B cell (primary cell): ENCODE data around the gene AATK. TPM values are rescaled to one million over a fixed set of nuclear protein-coding genes. Genes with fewer than 3 reads are reported as not detected.

Experiments used
- ATAC-seq: fragments of 200-7000 bp; cut with Tn5 transposase; one replicate; pipeline ENCODE4 v1.10.0; 2021; ENCODE audit warnings: low read depth, mild to moderate bottlenecking, moderate number of reproducible peaks, moderate library complexity
- CTCF ChIA-PET: fragments of 350-600 bp; sonication (Branson Sonifier 250); formaldehyde crosslinking; loops from one replicate; lab custom pipeline; 2021; ENCODE audit warnings: antibody characterized with exemption, inconsistent platforms; lab: Charles Lee
- POLR2A ChIA-PET: fragments of 350-600 bp; sonication (Branson Sonifier 250); formaldehyde crosslinking; loops from one replicate; lab custom pipeline; 2021; ENCODE audit warnings: antibody characterized with exemption; lab: Charles Lee
- DNase-seq: peaks from one replicate; pipeline ENCODE4 v3.0.0; 2013
- H2AFZ ChIP-seq: 2 replicates; pipeline ENCODE4 v1.6.1; 2012; ENCODE audit warnings: mild to moderate bottlenecking, low read depth, low read length; ENCODE audit not compliant: insufficient read depth, poor library complexity, severe bottlenecking
- H3K27ac ChIP-seq, 2 donors: 1 replicate in 1 of 2; 2 replicates in 1 of 2; pipeline ENCODE4 v1.5.1; 2012 to 2013; ENCODE audit warnings: low read length in 2 of 2, mild to moderate bottlenecking in 2 of 2, moderate library complexity in 1 of 2
- H3K27me3 ChIP-seq, 4 experiments: fragments of 200-600 bp in 1 of 4; sonication (generic) in 1 of 4; replicated peaks in 1 of 4; 1 replicate in 2 of 4; 2 replicates in 2 of 4; pipeline versions ENCODE4 v1.6.1 to v1.7.0; 2013 to 2016; ENCODE audit warnings: low read length in 3 of 4, mild to moderate bottlenecking in 2 of 4, mixed read lengths in 1 of 4, moderate library complexity in 1 of 4; ENCODE audit not compliant: insufficient read depth in 4 of 4, control insufficient read depth in 3 of 4; ENCODE audit errors: control extremely low read depth in 1 of 4
- H3K36me3 ChIP-seq, 2 experiments: replicated peaks in 1 of 2; 1 replicate in 1 of 2; 2 replicates in 1 of 2; pipeline versions ENCODE4 v1.6.1 to v1.7.1; 2013; ENCODE audit warnings: low read length in 1 of 2; ENCODE audit not compliant: insufficient read depth in 2 of 2, control insufficient read depth in 1 of 2; ENCODE audit errors: control extremely low read depth in 1 of 2, extremely low read depth in 1 of 2
- H3K4me1 ChIP-seq, 2 donors: fragments of 200-600 bp in 1 of 2; sonication (generic) in 1 of 2; 1 replicate in 1 of 2; 2 replicates in 1 of 2; pipeline versions ENCODE4 v1.5.1 to v1.6.1; 2013 to 2017; ENCODE audit warnings: low read length in 2 of 2; ENCODE audit not compliant: control insufficient read depth in 2 of 2, insufficient read depth in 2 of 2
- H3K4me2 ChIP-seq: replicated peaks from 2 replicates; pipeline ENCODE3; 2012; ENCODE audit warnings: mild to moderate bottlenecking, low read depth, low read length; ENCODE audit not compliant: poor library complexity, severe bottlenecking
- H3K4me3 ChIP-seq, 5 experiments: fragments of 200-600 bp in 1 of 5; sonication (generic) in 1 of 5; 1 replicate in 3 of 5; 2 replicates in 2 of 5; pipeline versions ENCODE4 v1.5.1 to v1.7.0; 2011 to 2016; ENCODE audit warnings: low read length in 4 of 5, mild to moderate bottlenecking in 4 of 5, low read depth in 2 of 5, control low read depth in 1 of 5, moderate library complexity in 1 of 5; ENCODE audit not compliant: insufficient read depth in 1 of 5; ENCODE audit errors: control extremely low read depth in 1 of 5, extremely low read depth in 1 of 5
- H3K79me2 ChIP-seq: fragments of 200-600 bp; sonication (generic); one replicate; pipeline ENCODE4 v1.6.0; 2016; ENCODE audit warnings: low read length; ENCODE audit not compliant: control insufficient read depth, insufficient read depth
- H3K9ac ChIP-seq: fragments of 200-600 bp; sonication (generic); 2 replicates; pipeline ENCODE4 v1.6.1; 2017; ENCODE audit warnings: mild to moderate bottlenecking, low read length, moderate library complexity
- H3K9me3 ChIP-seq, 3 donors: one replicate each; pipeline versions ENCODE4 v1.6.1 to v1.7.1; 2013; ENCODE audit warnings: low read length in 2 of 3; ENCODE audit not compliant: control insufficient read depth in 2 of 3, insufficient read depth in 1 of 3; ENCODE audit errors: control extremely low read depth in 1 of 3
- H4K20me1 ChIP-seq: 2 replicates; pipeline ENCODE4 v1.6.0; 2012; ENCODE audit warnings: mild to moderate bottlenecking, low read length; ENCODE audit not compliant: insufficient read depth, control insufficient read depth, poor library complexity, severe bottlenecking
- H3K27ac Mint-ChIP-seq: one replicate; pipeline ENCODE4 v1.8.0; 2021; ENCODE audit warnings: mixed read lengths
- H3K27me3 Mint-ChIP-seq: one replicate; pipeline ENCODE4 v1.8.0; 2021; ENCODE audit warnings: mixed read lengths
- H3K4me1 Mint-ChIP-seq: one replicate; pipeline ENCODE4 v1.8.0; 2021; ENCODE audit warnings: mixed read lengths
- H3K4me3 Mint-ChIP-seq: one replicate; pipeline ENCODE4 v1.8.0; 2021; ENCODE audit warnings: mixed read lengths
- H3K9me3 Mint-ChIP-seq: one replicate; pipeline ENCODE4 v1.8.0; 2022; ENCODE audit warnings: mixed read lengths; ENCODE audit not compliant: insufficient read depth
- CTCF ChIP-seq: fragments of 200-600 bp; IDR thresholded peaks from one replicate; pipeline ENCODE4 v1.8.0; 2022; ENCODE audit warnings: antibody characterized with exemption, mild to moderate bottlenecking
- EZH2 ChIP-seq: IDR thresholded peaks from 2 replicates; pipeline ENCODE4 v1.6.1; 2012; ENCODE audit warnings: borderline replicate concordance, low read depth, mild to moderate bottlenecking, moderate library complexity, low read length; ENCODE audit not compliant: insufficient read depth, poor library complexity, severe bottlenecking
- WGBS: methylation state at CpG from one replicate; pipeline ENCODE4 v1.1.5; 2013; ENCODE audit warnings: missing lambda C conversion rate; ENCODE audit not compliant: insufficient coverage; 5-methylcytosine and 5-hydroxymethylcytosine counted together
- intact Hi-C: fragments of 100-400 bp; cut with micrococcal nuclease; formaldehyde crosslinking; loops from one replicate; pipeline ENCODE4 v1.10.0; 2022
- polyA plus RNA-seq: library from polyadenylated mRNA; depleted of rRNA; stranded (reverse); fragments of >200 nt; gene quantifications from 2 replicates; pipeline ENCODE4 v1.2.3, GENCODE V29; 2012
- total RNA-seq, 2 donors: library from RNA; stranded (reverse); fragments of 120-200 nt in 1 of 2; gene quantifications; 1 replicate in 1 of 2; 2 replicates in 1 of 2; pipeline versions ENCODE4 v1.2.3 to v1.2.4, GENCODE V29; 2013 to 2022

AATK gene
- total and polyA plus RNA-seq, 2 donors (not counting 1 experiment from before 2014, with no cell fraction given), result 0.21 to 1.7 TPM

DNA sequence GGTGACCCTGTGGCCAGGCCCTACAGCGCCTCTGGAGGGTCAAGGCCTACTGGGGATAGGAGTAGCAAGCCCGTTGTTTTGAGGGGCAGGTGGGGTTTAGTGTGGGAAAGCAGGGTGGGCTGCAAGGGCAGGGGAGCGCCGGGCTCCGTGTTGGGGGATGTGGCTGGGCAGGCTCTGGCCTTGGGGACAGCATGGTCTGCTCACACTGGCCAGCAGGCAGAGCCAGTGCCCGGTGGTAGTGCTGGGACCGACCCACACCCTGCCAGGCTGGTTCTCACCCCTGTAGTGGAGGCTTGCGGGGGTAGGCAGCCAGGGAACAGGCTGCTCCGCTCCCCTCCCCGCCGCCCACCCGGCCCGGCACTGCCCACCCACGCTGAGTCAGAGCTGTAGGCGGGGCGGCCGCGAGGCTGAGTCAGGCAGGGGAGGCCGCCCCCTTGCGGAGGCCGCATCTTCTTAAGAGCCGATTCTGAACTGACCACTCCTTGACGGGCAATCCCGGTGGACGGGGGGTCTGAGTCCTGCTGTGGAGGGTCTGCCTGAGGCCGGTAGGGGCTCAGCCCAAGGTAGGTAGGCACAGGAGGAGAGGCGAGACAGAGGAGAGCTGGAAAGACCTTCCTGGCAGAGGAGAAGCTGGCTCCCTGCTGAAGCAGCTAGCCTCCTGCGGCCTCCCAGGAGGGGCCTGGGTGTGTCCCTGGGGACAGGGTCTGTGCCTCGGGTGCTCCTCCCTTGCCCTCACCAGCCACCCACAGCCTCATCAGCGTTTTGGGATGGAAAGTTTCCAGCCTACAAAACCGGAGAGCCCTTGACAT, 68.7 kb downstream of the AATK start:
- no peak overlapping the region for H3K27ac ChIP-seq
- H3K79me2 ChIP-seq, result no peaks in the 10 kb centered on the region
- WGBS, result 41% methylated on average over 30 of the region's 31 CpGs
- no peak for DNase-seq
- CTCF ChIA-PET, result interaction anchor here (1.0 to 2.6 kb wide), 3 partner anchors 74 to 670 kb away, joined by 3 to 11 read pairs (median 4); no protein-coding TSS in a partner anchor
- Mint-ChIP-seq H3K27me3 (peaks cover 11% of the 10 kb centered on the region), H3K9me3 (no peaks in the 10 kb centered on the region), H3K4me1 (no peaks in the 10 kb centered on the region), H3K4me3 (no peak overlapping the region), H3K27ac (no peak overlapping the region)
- intact Hi-C loops, result no loop called here
- H3K27me3 ChIP-seq, result peaks cover 0 to 20% (median 2%) of the 10 kb centered on the region in 4 experiments
- ATAC-seq, result no peak
- H3K36me3 ChIP-seq, result no peaks in the 10 kb centered on the region
- no peak overlapping the region for H2AFZ ChIP-seq
- no peak overlapping the region for H3K4me2 ChIP-seq
- H3K9me3 ChIP-seq, result no peaks in the 10 kb centered on the region
- H3K4me3 ChIP-seq, result no peak overlapping the region
- no peak for TF ChIP-seq CTCF
- no peak for TF ChIP-seq EZH2
- POLR2A ChIA-PET, result no interaction called here
- H4K20me1 ChIP-seq, result no peaks in the 10 kb centered on the region
- H3K9ac ChIP-seq, result no peak overlapping the region
- peaks cover 0 to 7% of the 10 kb centered on the region in 2 donors for H3K4me1 ChIP-seq

DNA sequence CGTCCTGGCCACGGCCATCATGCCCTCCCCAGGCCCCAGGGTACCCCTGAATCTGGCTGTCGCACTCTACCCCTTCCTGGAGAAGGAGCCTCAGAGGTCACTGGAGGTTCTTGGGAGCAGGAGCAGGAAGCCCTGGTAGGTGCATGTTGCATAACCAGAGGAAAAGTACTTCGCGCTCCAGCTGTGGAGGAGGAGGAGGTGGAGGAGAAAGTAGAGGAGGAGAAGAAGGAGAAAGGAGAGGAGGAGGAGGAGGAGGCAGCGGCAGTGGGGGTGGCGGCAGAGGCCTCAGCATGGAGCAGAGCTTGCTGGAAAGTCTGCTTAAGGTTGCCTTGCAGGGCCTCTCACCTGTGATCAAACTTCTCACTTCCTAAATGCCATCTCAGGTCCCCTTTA, 69.3 kb downstream of the AATK start:
- Mint-ChIP-seq H3K4me1 (no peaks in the 10 kb centered on the region), H3K27ac (no peak overlapping the region), H3K4me3 (no peak overlapping the region), H3K27me3 (peaks cover 11% of the 10 kb centered on the region), H3K9me3 (no peaks in the 10 kb centered on the region)
- H3K79me2 ChIP-seq, result no peaks in the 10 kb centered on the region
- POLR2A ChIA-PET, result no interaction called here
- no peak overlapping the region for H3K4me2 ChIP-seq
- DNase-seq (no peak), ATAC-seq (no peak)
- H3K9me3 ChIP-seq, result no peaks in the 10 kb centered on the region
- H3K9ac ChIP-seq, result no peak overlapping the region
- no peak overlapping the region for H3K4me3 ChIP-seq
- peaks cover 0 to 4% of the 10 kb centered on the region in 2 donors for H3K4me1 ChIP-seq
- H3K36me3 ChIP-seq, result no peaks in the 10 kb centered on the region
- H2AFZ ChIP-seq, result no peak overlapping the region
- H3K27me3 ChIP-seq, result peaks cover 0 to 20% (median 2%) of the 10 kb centered on the region in 4 experiments
- no peaks in the 10 kb centered on the region for H4K20me1 ChIP-seq
- intact Hi-C loops, result no loop called here
- no peak overlapping the region for H3K27ac ChIP-seq
- TF ChIP-seq CTCF (no peak), EZH2 (no peak)
- 92% methylated on average over 6 of the region's 7 CpGs for WGBS
- CTCF ChIA-PET, result interaction anchor here (1.0 to 2.6 kb wide), 2 partner anchors 73 to 108 kb away, joined by 4 to 11 read pairs; no protein-coding TSS in a partner anchor
